SW 1271 (cell line): Measurements from ENCODE around the gene SLPI.

Experiments
- DNase-seq, 2 experiments: peaks; one replicate each; lab custom pipeline; 2025; lab: John Stamatoyannopoulos, UW

Gene SLPI

GRCh38 chr20:45212836-45213235 is 41.5 kb downstream of the SLPI start:
- DNase-seq: no peak

DNA sequence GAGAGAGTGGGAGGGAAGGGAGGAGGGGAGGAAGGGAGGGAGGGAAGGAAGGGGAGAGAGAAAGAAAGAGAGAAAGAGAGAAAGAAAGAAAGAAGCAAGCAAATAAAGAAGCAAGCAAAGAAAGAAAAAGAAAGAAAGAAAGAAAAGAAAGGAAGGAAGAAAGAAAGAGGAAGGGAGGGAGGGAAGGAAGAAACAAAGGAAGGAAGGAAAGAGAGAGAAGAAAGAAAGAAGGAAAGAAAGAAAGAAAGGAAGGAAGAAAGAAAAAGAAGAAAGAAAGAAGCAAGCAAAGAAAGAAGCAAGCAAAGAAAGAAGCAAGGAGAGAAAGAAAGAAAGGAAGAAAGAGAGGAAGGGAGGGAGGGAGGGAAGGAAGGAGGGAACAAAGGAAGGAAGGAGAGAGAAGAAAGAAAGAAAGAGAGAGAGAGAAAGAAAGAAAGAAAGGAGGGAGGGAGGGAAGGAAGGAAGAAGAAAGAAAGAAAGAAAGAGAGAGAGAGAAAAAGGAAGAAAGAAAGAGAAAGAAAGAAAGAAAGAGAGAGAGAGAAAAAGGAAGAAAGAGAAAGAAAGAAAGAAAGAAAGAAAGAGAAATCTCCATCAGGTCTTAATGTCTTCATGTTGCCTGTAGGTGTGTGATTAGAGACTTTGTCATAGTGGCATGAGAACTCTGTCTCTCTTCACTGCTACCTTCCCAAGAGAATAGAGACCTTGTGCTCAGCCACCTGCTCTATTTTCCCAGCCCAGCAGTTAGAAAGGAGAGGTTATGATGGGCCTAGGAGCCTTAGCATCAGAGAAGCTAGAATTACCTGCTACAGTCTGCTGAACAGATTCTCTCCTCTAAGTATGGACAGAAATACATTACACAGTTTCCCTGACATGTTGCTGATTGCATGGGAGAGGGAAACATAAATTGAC is 42.5 kb downstream of the SLPI start:
- DNase-seq: no peak

- no peak for DNase-seq
Observed at GRCh38 chr20:45209924-45210323, 44.4 kb downstream of the SLPI start.

- DNase-seq: no peak
Observed at GRCh38 chr20:45206725-45207124, 47.6 kb downstream of the SLPI start, which contains the start of gene SEMG1. SEMG1 (plus strand) TSS chr20:45207033; CDS start chr20:45207054, 21 bp downstream.
